Heart left ventricle (tissue), 13 donors: ENCODE data around the gene ZFAND3.

Source experiments
- CTCF ChIP-seq, 12 donors: fragments of 200-600 bp; sonication (generic) in 4 of 12; IDR thresholded peaks; one replicate each; pipeline versions ENCODE4 v1.5.0 to v1.8.0; 2018 to 2022; ENCODE audit warnings: antibody characterized with exemption in 12 of 12, mild to moderate bottlenecking in 5 of 12
- POLR2A ChIP-seq, 2 donors: fragments of 450-650 bp; IDR thresholded peaks; one replicate each; pipeline ENCODE4 v1.6.1; 2017; ENCODE audit warnings: antibody characterized with exemption in 2 of 2, mild to moderate bottlenecking in 2 of 2, moderate library complexity in 2 of 2
- donor health status: ischemic (EF 13 %, LVEDD 7.1; RV severe dilation, severe dysfunction).
- donor health status: DM: no; HTN: yes; CAD: no.
- donor health status: DM: no; HTN: no; CAD: no.
- donor health status: ischemic (EF 25% LVEDD 6.9; RV normal size, moderate dysfunction).
- donor health status: ischemic (EF 25% LVEDD 5.7; RV mildly dilated, moderate dysfunction).
- donor health status: ischemic (EF 35%, LVEDD 5.7; RV mildly dilated, moderate dysfunction).
- donor health status: nonischemic (EF 11% LVEDD 7.7; RV severe dilation, severe dysfunction).
- donor health status: DM: yes; HTN: yes; CAD: no.
- donor health status: PGD.
- donor health status: ischemic (EF 29% LVEDD 5.4; RV normal size, mild dysfunction).
- donor health status: nonischemic (EF 23%, LVEDD 6.1; RV moderate dilation, normal function).

- TF ChIP-seq CTCF (IDR thresholded peaks at IDR 0.05), result no peak
- TF ChIP-seq POLR2A (IDR thresholded peaks at IDR 0.05), result no peak
Observed at GRCh38 chr6:37947468-37947867, 127.9 kb downstream of the ZFAND3 start.
